GM19025 (cell line): ENCODE data around the gene MIA3.

Experiments used
- ATAC-seq: cut with Tn5 transposase; IDR thresholded peaks from one replicate; pipeline ENCODE4 v1.9.1; 2021; ENCODE audit warnings: mild to moderate bottlenecking, low read depth, moderate library complexity; ENCODE audit not compliant: unreplicated experiment

MIA3 gene

GRCh38 chr1:222713091-222713961, 95.4 kb downstream of the MIA3 start:
- peak; percentile 56 for ATAC-seq

DNA sequence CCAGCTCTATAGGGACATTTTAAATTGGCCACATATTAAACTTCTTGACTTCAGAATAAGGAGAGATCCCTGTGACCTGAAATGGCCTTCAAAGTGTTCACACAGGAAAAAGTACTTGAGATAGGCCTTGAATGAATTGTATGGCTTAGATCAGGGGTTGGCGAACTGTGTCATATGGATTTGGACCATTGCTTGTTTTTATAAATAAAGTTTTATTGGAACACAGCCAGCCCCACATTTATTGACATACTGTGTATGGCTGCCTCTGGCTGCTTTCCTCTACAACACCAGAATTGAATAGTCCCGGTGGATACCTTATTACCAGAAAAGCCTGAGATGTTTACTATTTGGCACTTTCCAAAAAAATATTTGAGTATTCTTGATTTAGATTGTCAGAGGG, 98.5 kb downstream of the MIA3 start:
- no peak for ATAC-seq
